ENCODE measurements around the gene PPDPF.

PPDPF gene

DNA sequence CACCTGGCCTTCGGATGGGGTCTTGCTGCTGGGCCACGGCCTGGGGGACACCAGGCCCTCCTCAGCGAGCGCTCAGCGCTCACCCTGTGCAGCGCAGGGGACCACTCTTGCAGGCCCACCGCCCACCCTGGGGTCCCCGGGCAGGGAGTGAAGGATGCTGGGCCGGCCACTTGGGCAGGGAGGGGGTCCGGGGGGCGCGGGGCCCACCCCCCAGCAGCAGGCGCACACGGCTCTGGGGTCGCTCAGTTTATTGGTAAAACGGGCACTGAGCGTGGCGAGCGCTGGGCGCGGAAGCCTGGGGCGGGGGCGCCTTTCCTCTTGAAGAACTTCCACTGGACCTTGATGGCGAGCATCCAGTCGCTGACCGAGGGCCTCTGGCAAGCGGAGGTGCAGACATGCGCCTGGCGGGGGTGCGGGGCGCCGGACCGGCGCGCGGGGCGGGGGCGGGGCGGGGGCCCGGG, 32.8 kb upstream of the PPDPF start:
- DNase-seq (ENCODE audit: low read depth) = no peak

DNA sequence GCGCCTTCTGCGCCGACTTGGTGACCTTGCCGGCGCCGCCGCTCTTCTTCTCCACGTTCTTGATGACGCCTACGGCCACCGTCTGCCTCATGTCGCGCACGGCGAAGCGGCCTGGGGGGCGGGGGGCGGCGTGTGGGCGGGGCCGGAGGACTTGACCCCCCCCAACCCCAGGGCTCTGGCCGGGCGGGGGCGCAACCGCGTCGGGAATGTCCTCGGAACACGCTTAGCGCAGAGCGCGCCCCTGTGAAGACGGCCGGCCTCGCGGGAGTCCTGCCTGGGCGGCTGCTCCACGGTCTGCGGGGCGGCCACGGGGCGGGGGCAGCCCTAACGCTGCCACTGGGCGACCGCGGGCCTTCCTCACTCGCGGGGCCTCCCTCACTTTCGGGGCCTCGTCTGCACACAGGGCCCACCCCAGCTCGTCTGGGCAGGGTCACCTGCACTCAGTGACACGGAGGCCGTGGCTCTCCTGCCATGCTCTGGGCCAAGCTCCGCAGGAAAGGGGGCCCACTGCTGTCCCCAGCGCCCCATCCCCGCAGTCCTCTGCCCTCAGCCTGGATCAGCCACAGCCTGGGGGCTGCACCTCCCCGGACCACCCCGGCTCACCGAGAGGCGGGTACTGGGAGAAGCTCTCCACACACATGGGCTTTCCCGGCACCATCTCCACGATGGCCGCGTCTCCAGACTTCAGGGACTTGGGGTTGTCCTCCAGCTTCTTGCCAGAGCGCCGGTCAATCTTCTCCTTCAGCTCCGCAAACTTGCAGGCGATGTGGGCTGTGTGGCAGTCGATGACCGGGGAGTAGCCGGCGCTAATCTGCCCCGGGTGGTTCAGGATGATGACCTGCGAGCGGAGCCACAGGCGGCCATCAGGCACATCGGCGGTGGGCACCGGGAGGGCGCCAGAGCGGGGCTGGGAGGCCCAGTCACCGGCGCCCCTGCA, 32.0 kb upstream of the PPDPF start:
- DNase-seq (ENCODE audit: low read depth) = no peak

GRCh38 chr20:63490416-63490815, 30.1 kb upstream of the PPDPF start:
- DNase-seq (ENCODE audit: low read depth) = no peak

DNA sequence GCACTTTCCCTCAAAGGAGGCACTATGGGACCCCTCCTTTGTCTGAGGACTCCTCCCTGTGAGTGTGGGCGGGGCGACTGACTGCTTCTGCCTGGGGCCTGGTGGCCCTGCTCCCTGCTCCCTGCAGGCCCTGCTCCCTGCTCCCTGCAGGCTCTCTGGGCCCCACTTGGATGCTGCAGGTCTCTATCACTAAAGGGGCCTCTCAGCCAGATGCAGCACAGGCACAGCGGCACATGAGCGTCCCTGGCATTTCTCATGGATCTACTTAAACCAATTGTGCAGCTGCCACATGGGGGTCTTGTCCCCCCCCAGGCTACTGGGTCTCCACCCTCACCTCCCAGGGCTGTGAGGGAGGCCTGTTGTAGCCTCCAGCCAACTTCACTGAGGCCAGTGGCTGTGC, 29.5 kb upstream of the PPDPF start:
- no peak for DNase-seq (ENCODE audit: low read depth)

DNA sequence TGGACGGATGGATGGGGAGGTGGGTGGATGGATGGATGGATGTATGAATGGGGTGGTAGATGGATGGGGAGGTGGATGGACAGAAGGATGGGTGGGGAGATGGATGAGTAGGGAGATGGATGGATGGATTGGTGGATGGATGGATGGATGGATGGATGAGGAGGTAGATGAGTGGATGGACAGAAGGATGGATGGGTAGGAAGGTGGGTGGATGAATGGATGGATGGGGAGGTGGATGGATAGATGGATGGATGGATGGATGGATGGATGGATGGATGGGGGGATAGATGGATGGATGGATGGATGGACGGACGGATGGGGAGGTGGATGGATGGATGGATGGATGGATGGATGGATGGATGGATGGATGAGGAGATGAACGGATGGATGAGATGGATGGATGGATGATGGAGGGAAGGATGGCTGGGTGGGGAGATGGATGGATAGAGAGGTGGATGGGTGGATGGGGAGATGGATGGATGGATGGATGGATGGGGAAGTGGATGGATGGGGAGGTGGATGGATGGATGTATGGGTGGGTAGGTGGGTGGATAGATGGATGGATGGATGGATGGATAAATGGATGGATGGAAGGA, 28.8 kb upstream of the PPDPF start:
- no peak for DNase-seq (ENCODE audit: low read depth)

GRCh38 chr20:63492518-63492917, 28.0 kb upstream of the PPDPF start:
- no peak for DNase-seq (ENCODE audit: low read depth)

- DNase-seq (ENCODE audit: low read depth) = no peak
These were observed 27.6 kb upstream of the PPDPF start for GRCh38 chr20:63492982-63493381.

DNA sequence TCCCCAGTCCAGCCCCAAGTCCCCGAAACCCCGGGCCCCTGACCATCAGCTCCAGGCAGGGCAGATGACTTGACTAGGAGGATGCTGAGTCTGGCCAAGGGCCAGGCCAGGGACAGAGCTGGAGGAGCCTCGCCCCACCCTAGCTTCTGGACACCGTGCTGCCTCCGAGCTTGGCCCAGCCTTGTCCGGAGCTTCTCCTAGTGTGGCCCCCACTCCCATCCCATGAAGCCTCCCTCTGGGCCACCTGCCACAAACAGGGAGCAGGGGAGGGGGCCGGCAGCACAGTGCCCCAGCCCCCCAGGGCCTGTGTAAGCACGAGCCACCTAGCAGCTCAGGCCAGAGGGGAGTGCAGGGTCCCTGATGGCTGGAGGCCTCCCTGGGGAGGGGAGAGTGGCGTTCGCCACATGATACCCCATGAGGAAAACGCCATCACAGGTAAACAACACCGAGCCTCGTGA, 27.0 kb upstream of the PPDPF start:
- no peak for DNase-seq (ENCODE audit: low read depth)

DNA sequence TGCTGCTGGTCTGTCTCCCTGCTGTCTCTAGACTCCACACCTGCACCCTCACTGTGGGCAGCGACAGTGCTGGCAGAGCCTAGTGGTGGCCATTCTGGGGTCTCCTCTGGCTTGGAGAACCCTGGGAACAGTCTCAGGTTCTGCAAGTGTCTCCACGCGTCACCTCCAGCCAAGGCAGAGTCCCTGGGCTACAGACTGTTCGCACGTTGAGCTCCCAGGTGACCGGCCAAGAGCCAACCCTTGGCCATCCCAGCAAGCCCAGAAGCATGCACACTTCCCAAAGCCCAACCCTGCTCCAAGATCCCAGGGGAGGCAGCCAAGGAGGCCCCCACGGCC, 26.5 kb upstream of the PPDPF start:
- no peak for DNase-seq (ENCODE audit: low read depth)

DNA sequence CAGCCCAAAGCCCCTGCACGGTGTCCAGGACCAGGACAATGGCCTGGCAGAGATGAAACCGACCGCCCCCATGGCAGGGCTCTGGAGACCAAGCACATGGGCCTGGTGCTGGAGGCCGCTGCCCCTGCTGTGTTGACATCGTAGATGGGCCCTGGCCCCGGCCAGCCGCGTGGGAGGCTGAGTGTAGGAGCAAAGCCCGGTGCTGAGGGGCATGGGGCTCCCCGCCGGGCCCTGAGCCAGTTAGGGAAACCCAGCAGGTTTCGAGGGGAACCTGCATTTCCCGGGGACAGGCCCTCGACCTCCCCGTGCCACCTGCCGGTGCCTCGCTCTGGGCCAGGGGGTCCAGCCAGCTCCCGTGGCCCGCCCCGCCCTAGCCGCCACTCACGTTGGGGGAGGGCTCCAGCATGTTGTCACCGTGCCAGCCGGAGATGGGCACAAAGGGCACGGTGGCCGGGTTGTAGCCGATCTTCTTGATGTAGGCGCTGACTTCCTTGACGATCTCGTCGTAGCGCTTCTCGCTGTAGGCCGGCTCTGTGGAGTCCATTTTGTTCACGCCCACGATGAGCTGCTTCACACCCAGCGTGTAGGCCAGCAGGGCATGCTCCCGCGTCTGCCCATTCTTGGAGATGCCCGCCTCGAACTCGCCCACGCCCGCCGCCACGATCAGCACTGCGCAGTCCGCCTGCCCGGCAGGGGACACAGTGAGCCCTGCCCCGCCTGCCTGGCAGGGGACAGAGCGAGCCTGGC, 26.0 kb upstream of the PPDPF start:
- DNase-seq (ENCODE audit: low read depth) = no peak

- DNase-seq (ENCODE audit: low read depth) = no peak
These were observed 25.3 kb upstream of the PPDPF start for GRCh38 chr20:63495167-63495720.

- peak; percentile 66 for DNase-seq (ENCODE audit: low read depth)
These were observed 24.6 kb upstream of the PPDPF start for GRCh38 chr20:63495741-63496595.

- no peak for DNase-seq (ENCODE audit: low read depth)
These were observed 23.9 kb upstream of the PPDPF start for GRCh38 chr20:63496596-63497120.

GRCh38 chr20:63497138-63497945, 23.2 kb upstream of the PPDPF start:
- no peak for DNase-seq (ENCODE audit: low read depth)

DNA sequence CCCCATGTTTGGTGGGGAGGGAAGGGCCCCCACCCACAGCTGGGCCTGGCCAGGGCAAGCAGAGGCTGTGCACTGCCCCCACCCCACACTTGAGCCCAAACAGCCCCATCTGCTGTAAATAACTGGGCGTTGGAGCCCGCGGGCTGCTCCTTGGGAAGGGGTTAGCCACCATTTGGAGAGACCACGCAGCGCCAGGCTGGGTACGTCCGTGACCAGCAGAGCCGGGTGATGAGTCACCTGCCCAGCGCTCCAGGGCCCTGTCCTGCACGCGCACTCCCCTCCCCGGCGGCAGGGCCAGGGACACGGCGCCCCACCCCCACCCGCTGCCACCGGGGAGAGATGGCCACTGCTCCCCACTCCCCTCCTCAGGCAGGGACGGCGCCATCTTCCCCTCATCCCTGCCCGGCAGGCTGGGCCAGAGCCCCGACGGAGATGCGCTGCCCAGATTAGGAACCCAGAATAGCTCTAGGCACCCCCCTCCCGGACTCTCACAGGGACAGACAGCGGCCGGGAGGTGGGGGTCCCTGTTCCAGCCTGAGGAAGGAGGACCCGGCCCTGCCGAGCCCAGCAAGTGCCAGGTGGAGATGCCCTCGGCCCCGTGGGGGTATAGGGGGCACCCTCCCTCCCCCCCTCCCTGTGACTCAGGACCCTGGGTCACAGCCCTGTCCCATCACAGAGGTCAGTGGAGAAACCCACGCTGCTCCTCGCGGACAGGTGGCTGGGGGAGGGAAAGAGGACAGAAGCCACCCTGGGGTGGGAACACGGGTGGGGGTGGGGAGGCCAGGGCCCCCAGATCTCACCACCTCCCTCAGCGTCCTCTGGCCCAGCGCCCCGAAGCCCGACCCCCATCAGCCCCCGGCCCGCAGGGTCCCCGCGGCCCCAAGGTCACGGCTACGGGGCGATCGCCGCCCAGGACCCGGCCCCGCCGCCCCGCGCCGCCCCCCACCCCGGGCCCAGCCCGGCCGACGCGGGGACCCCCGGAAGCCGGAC, 22.3 kb upstream of the PPDPF start:
- no peak for DNase-seq (ENCODE audit: low read depth)

- peak; percentile 45 for DNase-seq (ENCODE audit: low read depth)
These were observed 21.6 kb upstream of the PPDPF start, which contains the start of gene EEF1A2 for GRCh38 chr20:63498960-63499337. TSS of gene EEF1A2 (minus strand) at chr20:63499083. CDS start at chr20:63497763, 1,320 bp downstream.

DNA sequence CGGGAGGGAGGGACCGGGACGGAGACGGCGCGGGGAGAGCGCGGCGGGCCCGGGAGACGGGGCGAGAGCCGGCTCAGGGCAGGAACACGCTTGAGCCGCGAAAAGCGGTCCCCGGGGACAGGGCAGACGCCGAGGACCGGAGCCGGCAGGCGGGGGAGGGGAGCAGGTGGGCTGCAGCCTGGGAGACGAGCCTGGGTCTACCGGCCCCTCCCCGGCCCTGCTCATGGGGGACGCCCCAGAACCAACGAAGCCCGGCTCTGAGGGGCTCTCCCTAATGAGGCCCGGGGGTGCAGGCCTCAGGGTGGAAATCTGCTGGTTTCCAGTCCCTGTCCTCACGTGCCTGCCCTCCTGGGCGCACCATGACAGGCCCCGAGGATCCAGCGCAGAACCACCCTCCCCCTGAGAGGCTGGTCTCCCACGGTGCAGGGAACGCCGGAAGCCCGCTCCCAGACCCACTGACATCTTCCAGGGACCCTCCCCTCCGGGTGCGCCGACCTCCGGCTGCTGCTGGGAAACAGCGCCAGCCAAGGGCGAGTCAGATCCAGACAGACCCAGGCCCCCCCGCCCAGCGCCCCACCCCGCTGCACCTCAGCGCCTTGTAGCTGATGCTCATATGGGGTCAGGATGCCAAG, 21.1 kb upstream of the PPDPF start:
- DNase-seq (ENCODE audit: low read depth) = no peak

DNA sequence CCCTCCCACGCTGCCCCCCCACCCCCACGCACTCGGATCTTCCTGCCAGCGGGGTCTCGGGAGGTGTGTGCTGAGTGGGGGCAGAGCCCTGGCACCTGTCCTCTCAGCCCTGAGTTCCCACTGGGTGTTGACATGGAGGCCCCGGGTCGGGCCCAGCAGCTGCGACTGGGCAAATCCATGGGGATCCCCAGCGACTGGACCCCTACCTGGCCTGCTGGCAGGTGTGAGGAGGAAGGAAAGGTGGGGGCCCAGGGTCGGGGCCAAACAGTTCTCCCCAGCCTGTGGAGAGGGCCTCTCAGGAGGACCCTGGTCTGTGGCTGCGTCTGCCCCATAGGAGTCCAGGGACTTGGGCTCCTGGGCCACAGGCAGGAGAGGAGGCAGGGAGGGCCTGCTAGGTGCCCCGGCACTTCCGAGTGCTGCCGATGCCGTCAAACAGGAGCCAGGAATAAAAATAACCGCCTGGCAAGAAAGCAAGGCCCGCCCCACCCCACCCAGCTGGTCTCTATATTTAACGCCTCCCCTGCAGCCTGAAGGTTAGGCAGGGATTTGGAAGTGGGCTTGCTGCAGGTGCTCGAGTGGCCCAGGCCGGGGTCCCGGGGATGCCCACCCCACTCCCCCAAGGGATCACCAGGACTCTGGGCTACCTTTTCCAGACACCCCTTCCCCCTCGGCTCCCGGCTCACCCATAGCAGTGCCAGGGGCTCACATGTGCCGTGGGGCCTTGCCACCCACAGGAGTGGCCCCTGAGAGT, 20.2 kb upstream of the PPDPF start:
- DNase-seq (ENCODE audit: low read depth) = no peak

Data from activated T-helper 1 cell treated with Interleukin-2 at 50 U/mL for 16 hours (primary cell).